ENCODE results near the gene ERGIC1.

ERGIC1 gene

GRCh38 chr5:172854971-172855370 lies 20.9 kb downstream of the ERGIC1 start:
- DNase-seq (ENCODE audit: extremely low spot score): no peak
- ChIA-PET CTCF (interaction anchor here (0.6 kb wide), 1 partner anchor 37 kb away, joined by 3 read pairs; no protein-coding TSS in a partner anchor), POLR2A (no interaction called here)
- TF ChIP-seq NFRKB (IDR thresholded peaks at IDR 0.05): no peak
- no peak for TF ChIP-seq ELF4 (IDR thresholded peaks at IDR 0.05)
- no peak for TF ChIP-seq SUZ12 (IDR thresholded peaks at IDR 0.05)
- no peak for TF ChIP-seq CTBP1 (IDR thresholded peaks at IDR 0.05; ENCODE audit: borderline replicate concordance)
- TF ChIP-seq FOXA1 (IDR thresholded peaks at IDR 0.05): no peak

GRCh38 chr5:172855597-172856292 lies 21.7 kb downstream of the ERGIC1 start:
- no peak for DNase-seq (ENCODE audit: extremely low spot score)
- TF ChIP-seq CTBP1 (IDR thresholded peaks at IDR 0.05; ENCODE audit: borderline replicate concordance): no peak
- no peak for TF ChIP-seq L3MBTL2 (conservative IDR thresholded peaks at IDR 0.05)
- no peak for TF ChIP-seq LEF1 (IDR thresholded peaks at IDR 0.05; ENCODE audit: borderline replicate concordance)
- TF ChIP-seq SUZ12 (IDR thresholded peaks at IDR 0.05): no peak
- TF ChIP-seq FOXM1 (IDR thresholded peaks at IDR 0.05; ENCODE audit: borderline replicate concordance): no peak
- TF ChIP-seq ZNF384 (IDR thresholded peaks at IDR 0.05): no peak
- no peak for TF ChIP-seq ELF4 (IDR thresholded peaks at IDR 0.05)
- no peak for TF ChIP-seq FOXK2 (IDR thresholded peaks at IDR 0.05)
- TF ChIP-seq SP1 (IDR thresholded peaks at IDR 0.05): no peak
- no peak for TF ChIP-seq NFRKB (IDR thresholded peaks at IDR 0.05)
- TF ChIP-seq FOXA1 (IDR thresholded peaks at IDR 0.05): no peak
- TF ChIP-seq TARDBP (IDR thresholded peaks at IDR 0.05): no peak
- TF ChIP-seq HDGF (IDR thresholded peaks at IDR 0.05; ENCODE audit: borderline replicate concordance): no peak
- no peak for TF ChIP-seq BHLHE40 (IDR thresholded peaks at IDR 0.05; ENCODE audit: borderline replicate concordance)
- no peak for TF ChIP-seq PKNOX1 (IDR thresholded peaks at IDR 0.05)
- TF ChIP-seq ARNT (IDR thresholded peaks at IDR 0.05): no peak
- ChIA-PET POLR2A (no interaction called here), CTCF (no interaction called here)

DNA sequence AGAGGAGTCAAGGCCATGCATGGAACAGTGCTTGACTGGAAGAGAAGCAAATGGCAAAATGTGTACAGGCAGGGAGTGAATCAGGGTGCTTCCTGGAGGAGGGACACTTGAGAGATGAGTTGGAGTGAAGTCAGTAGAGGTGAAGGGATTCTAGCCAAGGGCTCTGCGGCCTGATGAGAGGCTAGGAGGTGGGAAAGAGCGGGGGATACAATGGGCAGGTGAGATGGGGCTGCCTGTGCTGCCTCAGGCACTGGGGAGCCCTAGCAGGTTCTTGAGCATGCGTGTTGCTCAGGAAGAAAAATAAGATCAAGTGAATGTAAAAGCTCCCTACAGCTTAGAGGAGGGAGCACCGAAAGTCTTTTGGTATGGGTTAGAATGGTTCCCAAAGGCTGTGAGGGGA lies 22.3 kb downstream of the ERGIC1 start:
- CTCF ChIA-PET: interaction anchor here (0.7 kb wide), 1 partner anchor 9 kb away, joined by 3 read pairs; no protein-coding TSS in a partner anchor
- DNase-seq (ENCODE audit: extremely low spot score): no peak
- TF ChIP-seq FOXK2 (IDR thresholded peaks at IDR 0.05) (no peak), ELF4 (IDR thresholded peaks at IDR 0.05) (no peak), ARNT (IDR thresholded peaks at IDR 0.05) (no peak), FOXM1 (IDR thresholded peaks at IDR 0.05; ENCODE audit: borderline replicate concordance) (no peak), HDGF (IDR thresholded peaks at IDR 0.05; ENCODE audit: borderline replicate concordance) (no peak), BHLHE40 (IDR thresholded peaks at IDR 0.05; ENCODE audit: borderline replicate concordance) (no peak), NFRKB (IDR thresholded peaks at IDR 0.05) (no peak), LEF1 (IDR thresholded peaks at IDR 0.05; ENCODE audit: borderline replicate concordance) (no peak), SUZ12 (IDR thresholded peaks at IDR 0.05) (no peak), TARDBP (IDR thresholded peaks at IDR 0.05) (no peak), ZNF384 (IDR thresholded peaks at IDR 0.05) (no peak), FOXA1 (IDR thresholded peaks at IDR 0.05) (no peak), PKNOX1 (IDR thresholded peaks at IDR 0.05) (no peak), SP1 (IDR thresholded peaks at IDR 0.05) (no peak), CTBP1 (IDR thresholded peaks at IDR 0.05; ENCODE audit: borderline replicate concordance) (no peak), L3MBTL2 (conservative IDR thresholded peaks at IDR 0.05) (no peak)
- POLR2A ChIA-PET: no interaction called here

DNA sequence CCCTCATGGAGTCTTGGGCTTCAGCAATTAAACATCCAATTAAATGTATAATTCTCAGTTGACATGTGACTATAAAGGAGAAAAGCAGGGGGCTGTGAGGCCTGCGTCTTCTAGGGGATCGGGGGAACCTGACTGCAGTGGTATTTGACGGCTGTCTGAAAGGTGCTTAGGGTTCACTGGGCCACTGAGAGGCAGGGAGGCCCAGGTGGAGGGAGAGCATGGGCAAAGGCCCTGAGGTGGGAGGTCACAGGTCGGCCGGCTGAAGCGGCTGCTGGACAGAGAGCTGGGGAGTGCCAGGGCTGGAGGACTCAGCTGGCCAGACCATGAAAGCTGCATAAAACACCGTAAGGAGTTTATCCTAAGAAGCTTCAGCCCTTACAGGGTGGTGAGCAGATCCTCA lies 23.9 kb downstream of the ERGIC1 start:
- ChIA-PET CTCF (no interaction called here), POLR2A (no interaction called here)
- TF ChIP-seq FOXM1 (IDR thresholded peaks at IDR 0.05; ENCODE audit: borderline replicate concordance) (no peak), NFRKB (IDR thresholded peaks at IDR 0.05) (no peak), LEF1 (IDR thresholded peaks at IDR 0.05; ENCODE audit: borderline replicate concordance) (no peak), ZNF384 (IDR thresholded peaks at IDR 0.05) (no peak), FOXK2 (IDR thresholded peaks at IDR 0.05) (no peak), PKNOX1 (IDR thresholded peaks at IDR 0.05) (no peak), ARNT (IDR thresholded peaks at IDR 0.05) (no peak), ELF4 (IDR thresholded peaks at IDR 0.05) (no peak), SUZ12 (IDR thresholded peaks at IDR 0.05) (no peak), HDGF (IDR thresholded peaks at IDR 0.05; ENCODE audit: borderline replicate concordance) (no peak), SP1 (IDR thresholded peaks at IDR 0.05) (no peak), TARDBP (IDR thresholded peaks at IDR 0.05) (no peak), FOXA1 (IDR thresholded peaks at IDR 0.05) (no peak), BHLHE40 (IDR thresholded peaks at IDR 0.05; ENCODE audit: borderline replicate concordance) (no peak), CTBP1 (IDR thresholded peaks at IDR 0.05; ENCODE audit: borderline replicate concordance) (no peak)
- no peak for DNase-seq (ENCODE audit: extremely low spot score)

- DNase-seq (ENCODE audit: extremely low spot score): no peak
- ChIA-PET CTCF (interaction anchor here (1.4 kb wide), 1 partner anchor 86 kb away, joined by 6 read pairs; no protein-coding TSS in a partner anchor), POLR2A (no interaction called here)
- TF ChIP-seq L3MBTL2 (conservative IDR thresholded peaks at IDR 0.05) (no peak), FOXM1 (IDR thresholded peaks at IDR 0.05; ENCODE audit: borderline replicate concordance) (no peak), SP1 (IDR thresholded peaks at IDR 0.05) (no peak), SUZ12 (IDR thresholded peaks at IDR 0.05) (no peak), FOXK2 (IDR thresholded peaks at IDR 0.05) (no peak), CTBP1 (IDR thresholded peaks at IDR 0.05; ENCODE audit: borderline replicate concordance) (no peak), TARDBP (IDR thresholded peaks at IDR 0.05) (no peak), ZNF384 (IDR thresholded peaks at IDR 0.05) (no peak), BHLHE40 (IDR thresholded peaks at IDR 0.05; ENCODE audit: borderline replicate concordance) (no peak), ELF4 (IDR thresholded peaks at IDR 0.05) (no peak), HDGF (IDR thresholded peaks at IDR 0.05; ENCODE audit: borderline replicate concordance) (no peak), LEF1 (IDR thresholded peaks at IDR 0.05; ENCODE audit: borderline replicate concordance) (no peak), FOXA1 (IDR thresholded peaks at IDR 0.05) (no peak)
These were observed 24.5 kb downstream of the ERGIC1 start for GRCh38 chr5:172858511-172858989.

Measured in HEK293T (cell line).